Activated T-helper 1 cell treated with anti-CD3 and anti-CD28 coated beads, Interleukin-12 subunit alpha, Interleukin-12 subunit beta, Interleukin-2, Interleukin-4 antibody, amounts not matched to agents 30 ng/mL and 10 ng/mL and 1 ng/mL, durations not matched to agents 14 hours and 24 hours and 36 hours (primary cell): ENCODE measurements around the gene POLE. TPM values are rescaled to one million over a fixed set of nuclear protein-coding genes. Genes with fewer than 3 reads are reported as not detected.
A peak's percentile ranks its signal among the peaks of the same experiment; 100 is the strongest.

Experiments
- DNase-seq: peaks from one replicate; pipeline ENCODE4 v3.0.0; 2021; ENCODE audit warnings: low spot score
- H3K27ac Mint-ChIP-seq: one replicate; pipeline ENCODE4 v1.8.0; 2021; ENCODE audit warnings: mild to moderate bottlenecking, mixed read lengths
- H3K27me3 Mint-ChIP-seq: one replicate; pipeline ENCODE4 v1.8.0; 2022; ENCODE audit warnings: mild to moderate bottlenecking, moderate library complexity, mixed read lengths; ENCODE audit not compliant: insufficient read depth
- H3K36me3 Mint-ChIP-seq: one replicate; pipeline ENCODE4 v1.8.0; 2021; ENCODE audit warnings: low read depth, mixed read lengths
- H3K4me1 Mint-ChIP-seq: one replicate; pipeline ENCODE4 v1.8.0; 2021; ENCODE audit warnings: low read depth, mixed read lengths
- H3K4me3 Mint-ChIP-seq: one replicate; pipeline ENCODE4 v1.8.0; 2021; ENCODE audit warnings: mild to moderate bottlenecking, moderate library complexity, mixed read lengths
- H3K9me3 Mint-ChIP-seq: one replicate; pipeline ENCODE4 v1.8.0; 2021; ENCODE audit warnings: mixed read lengths
- intact Hi-C: fragments of 100-400 bp; cut with micrococcal nuclease; formaldehyde crosslinking; loops from one replicate; pipeline ENCODE4 v1.15.1; 2024
- total RNA-seq: library from RNA; stranded (reverse); gene quantifications from 2 replicates; pipeline ENCODE4 v1.2.3, GENCODE V29; 2022

POLE gene, protein sequence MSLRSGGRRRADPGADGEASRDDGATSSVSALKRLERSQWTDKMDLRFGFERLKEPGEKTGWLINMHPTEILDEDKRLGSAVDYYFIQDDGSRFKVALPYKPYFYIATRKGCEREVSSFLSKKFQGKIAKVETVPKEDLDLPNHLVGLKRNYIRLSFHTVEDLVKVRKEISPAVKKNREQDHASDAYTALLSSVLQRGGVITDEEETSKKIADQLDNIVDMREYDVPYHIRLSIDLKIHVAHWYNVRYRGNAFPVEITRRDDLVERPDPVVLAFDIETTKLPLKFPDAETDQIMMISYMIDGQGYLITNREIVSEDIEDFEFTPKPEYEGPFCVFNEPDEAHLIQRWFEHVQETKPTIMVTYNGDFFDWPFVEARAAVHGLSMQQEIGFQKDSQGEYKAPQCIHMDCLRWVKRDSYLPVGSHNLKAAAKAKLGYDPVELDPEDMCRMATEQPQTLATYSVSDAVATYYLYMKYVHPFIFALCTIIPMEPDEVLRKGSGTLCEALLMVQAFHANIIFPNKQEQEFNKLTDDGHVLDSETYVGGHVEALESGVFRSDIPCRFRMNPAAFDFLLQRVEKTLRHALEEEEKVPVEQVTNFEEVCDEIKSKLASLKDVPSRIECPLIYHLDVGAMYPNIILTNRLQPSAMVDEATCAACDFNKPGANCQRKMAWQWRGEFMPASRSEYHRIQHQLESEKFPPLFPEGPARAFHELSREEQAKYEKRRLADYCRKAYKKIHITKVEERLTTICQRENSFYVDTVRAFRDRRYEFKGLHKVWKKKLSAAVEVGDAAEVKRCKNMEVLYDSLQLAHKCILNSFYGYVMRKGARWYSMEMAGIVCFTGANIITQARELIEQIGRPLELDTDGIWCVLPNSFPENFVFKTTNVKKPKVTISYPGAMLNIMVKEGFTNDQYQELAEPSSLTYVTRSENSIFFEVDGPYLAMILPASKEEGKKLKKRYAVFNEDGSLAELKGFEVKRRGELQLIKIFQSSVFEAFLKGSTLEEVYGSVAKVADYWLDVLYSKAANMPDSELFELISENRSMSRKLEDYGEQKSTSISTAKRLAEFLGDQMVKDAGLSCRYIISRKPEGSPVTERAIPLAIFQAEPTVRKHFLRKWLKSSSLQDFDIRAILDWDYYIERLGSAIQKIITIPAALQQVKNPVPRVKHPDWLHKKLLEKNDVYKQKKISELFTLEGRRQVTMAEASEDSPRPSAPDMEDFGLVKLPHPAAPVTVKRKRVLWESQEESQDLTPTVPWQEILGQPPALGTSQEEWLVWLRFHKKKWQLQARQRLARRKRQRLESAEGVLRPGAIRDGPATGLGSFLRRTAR (N-terminal part only)
- 168 and 170 TPM in 2 replicates for total RNA-seq

DNA sequence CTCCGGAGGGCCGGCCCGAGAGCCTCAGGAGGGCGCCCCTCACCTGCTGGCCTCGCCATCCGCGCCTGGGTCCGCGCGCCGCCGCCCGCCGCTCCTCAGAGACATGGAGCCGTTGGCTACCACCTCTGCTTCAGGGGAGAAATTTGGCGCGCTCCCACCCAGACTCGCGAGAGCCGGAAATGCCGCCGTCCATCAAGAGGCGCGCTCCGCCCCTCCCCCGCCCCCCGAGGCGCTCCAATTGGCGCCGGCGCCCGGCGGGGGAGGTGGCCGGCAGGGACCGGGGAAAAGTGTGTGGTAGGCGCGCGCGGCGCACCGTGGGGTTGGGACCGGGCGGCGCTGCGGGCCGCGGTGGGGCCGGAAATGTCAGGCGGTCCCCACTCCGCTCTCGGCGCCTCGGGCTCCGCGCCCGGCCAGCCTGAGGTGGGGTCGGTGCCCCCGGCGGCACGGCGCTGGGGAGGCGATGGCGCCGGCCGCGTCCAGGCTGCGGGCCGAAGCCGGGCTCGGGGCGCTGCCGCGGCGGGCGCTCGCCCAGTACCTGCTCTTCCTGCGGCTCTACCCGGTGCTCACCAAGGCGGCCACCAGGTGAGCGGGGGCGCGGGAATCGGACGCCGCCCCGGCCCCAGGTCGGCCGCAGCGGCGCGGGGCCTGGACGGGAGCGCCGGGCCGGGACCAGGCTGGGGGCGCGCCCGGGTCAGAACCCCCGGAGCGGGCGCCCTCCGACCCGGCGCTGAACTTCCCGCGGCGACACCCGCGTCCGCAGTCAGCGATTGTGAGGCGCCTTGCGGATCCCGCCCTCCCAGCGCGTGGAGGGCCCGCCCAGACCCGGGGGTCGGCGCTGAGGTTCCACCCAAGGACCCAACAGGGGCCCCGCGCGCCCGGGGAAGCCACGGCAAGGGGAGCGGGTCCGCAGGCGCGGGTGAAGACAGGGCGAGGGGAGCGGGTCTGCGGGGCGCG lies at the start of gene POLE, which contains the start of gene PXMP2:
TSS of gene POLE (minus strand) at position 132 of the 954 bp plus-strand sequence. CDS start at position 105, 27 bp downstream.
TSS of gene PXMP2 (plus strand) at position 377 of the 954 bp plus-strand sequence. CDS start at position 461, 84 bp downstream.
- no peaks in the 10 kb centered on the region for H3K27me3 Mint-ChIP-seq
- peaks cover 8% of the 10 kb centered on the region for H3K36me3 Mint-ChIP-seq
- no peaks in the 10 kb centered on the region for H3K9me3 Mint-ChIP-seq
- H3K4me3 Mint-ChIP-seq: peak within 1 kb of the TSS; percentile 84
- H3K4me1 Mint-ChIP-seq: peaks cover 26% of the 10 kb centered on the region
- intact Hi-C loops: loop anchor here (1.0 to 10.0 kb wide), 8 partner anchors 23 to 735 kb away; partner anchors contain the start of genes ANKLE2, DDX51, GOLGA3 and NOC4L
- peak within 1 kb of the TSS; percentile 80 for H3K27ac Mint-ChIP-seq
- peak; percentile 91 for DNase-seq

DNA sequence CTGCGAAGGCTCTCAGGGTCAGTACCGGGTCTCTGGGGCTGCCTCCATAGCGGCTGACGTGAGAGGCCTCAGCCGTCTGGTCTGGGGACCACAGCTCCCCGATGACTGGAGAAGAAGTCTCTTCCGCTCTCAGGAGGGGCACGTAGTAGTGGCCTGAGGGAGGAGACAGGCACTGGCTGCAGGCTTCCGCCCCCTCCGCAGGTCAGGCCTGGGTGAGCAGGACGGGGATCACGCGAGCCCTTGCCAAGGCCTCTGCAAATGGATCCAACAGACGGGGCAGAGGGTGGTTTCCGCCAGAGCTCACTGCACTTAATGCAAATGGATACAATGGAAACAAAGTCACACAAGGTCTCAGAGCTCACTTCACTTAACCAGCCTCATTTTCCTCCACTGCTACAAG lies 49.8 kb upstream of the POLE start:
- peaks cover 76% of the 10 kb centered on the region for H3K36me3 Mint-ChIP-seq
- DNase-seq: no peak
- no peaks in the 10 kb centered on the region for H3K27me3 Mint-ChIP-seq
- intact Hi-C loops: no loop called here
- H3K4me1 Mint-ChIP-seq: no peaks in the 10 kb centered on the region
- no peaks in the 10 kb centered on the region for H3K9me3 Mint-ChIP-seq
- H3K4me3 Mint-ChIP-seq: no peak overlapping the region
- H3K27ac Mint-ChIP-seq: no peak overlapping the region

DNA sequence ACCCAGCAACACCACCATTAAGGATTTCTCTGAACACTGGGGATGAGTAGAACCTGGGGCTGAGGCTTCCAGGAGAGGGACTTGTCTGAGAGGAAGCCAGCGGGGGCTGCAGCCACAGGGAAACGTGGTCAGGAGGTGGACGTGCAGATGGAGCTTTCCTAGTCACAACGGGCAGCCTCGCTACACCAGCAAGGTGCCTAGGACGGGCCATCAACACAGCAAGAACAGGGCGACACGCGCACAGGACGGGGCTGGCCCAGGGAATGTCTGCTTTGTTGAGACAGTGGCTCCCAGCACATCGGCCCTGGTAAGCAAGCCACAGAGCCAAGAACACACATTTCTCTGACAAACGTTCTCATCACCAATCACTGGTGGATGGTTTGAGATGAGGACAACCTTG lies 49.2 kb upstream of the POLE start:
- no peak overlapping the region for H3K27ac Mint-ChIP-seq
- intact Hi-C loops: no loop called here
- peaks cover 76% of the 10 kb centered on the region for H3K36me3 Mint-ChIP-seq
- peaks cover 4% of the 10 kb centered on the region for H3K9me3 Mint-ChIP-seq
- DNase-seq: no peak
- no peaks in the 10 kb centered on the region for H3K4me1 Mint-ChIP-seq
- no peaks in the 10 kb centered on the region for H3K27me3 Mint-ChIP-seq
- H3K4me3 Mint-ChIP-seq: no peak overlapping the region

DNA sequence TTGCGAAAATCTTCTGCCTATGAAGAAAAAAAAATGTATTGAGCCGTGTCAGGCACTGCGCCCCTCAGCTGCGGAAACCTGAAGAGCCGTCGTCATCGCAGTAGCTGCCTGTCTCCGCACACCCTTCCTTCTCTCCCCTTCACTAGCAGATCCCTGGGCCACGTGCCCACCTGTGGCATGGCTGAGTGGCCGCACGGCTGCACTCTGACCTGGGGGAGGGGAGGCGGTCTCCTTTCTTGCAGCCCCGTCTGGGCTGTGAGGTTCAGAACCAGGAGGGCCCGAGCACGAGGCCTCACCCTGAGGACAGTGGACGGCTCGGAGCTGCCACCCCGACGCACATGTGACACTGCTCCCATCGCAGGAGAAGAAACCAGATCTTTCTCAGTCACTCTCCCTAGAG lies 48.4 kb upstream of the POLE start:
- DNase-seq: no peak
- intact Hi-C loops: no loop called here
- Mint-ChIP-seq H3K4me1 (no peaks in the 10 kb centered on the region), H3K4me3 (no peak overlapping the region), H3K27ac (no peak overlapping the region), H3K36me3 (peaks cover 73% of the 10 kb centered on the region), H3K9me3 (peaks cover 4% of the 10 kb centered on the region), H3K27me3 (no peaks in the 10 kb centered on the region)

DNA sequence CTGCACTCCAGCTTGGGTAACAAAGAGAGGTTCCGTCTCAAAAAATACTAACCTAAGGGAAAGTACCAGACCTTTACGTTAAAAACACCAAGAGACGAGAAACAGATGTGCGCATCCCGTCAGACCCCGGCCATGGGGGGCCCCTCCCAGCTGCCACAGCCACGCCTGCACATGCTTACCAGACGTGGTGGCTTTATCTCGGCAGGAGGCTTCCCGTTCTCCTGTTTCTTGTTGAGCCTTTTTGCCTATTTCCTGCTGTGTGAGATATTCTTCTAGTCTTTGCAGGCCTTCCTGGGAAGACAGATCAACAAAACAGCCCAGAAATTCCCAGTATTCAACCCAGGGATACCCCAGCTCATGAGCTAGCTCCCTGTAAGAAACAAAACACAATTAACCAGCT lies 47.1 kb upstream of the POLE start:
- Mint-ChIP-seq H3K27me3 (no peaks in the 10 kb centered on the region), H3K4me3 (no peak overlapping the region), H3K4me1 (no peaks in the 10 kb centered on the region), H3K9me3 (peaks cover 4% of the 10 kb centered on the region), H3K36me3 (peaks cover 72% of the 10 kb centered on the region), H3K27ac (no peak overlapping the region)
- no peak for DNase-seq
- intact Hi-C loops: no loop called here

DNA sequence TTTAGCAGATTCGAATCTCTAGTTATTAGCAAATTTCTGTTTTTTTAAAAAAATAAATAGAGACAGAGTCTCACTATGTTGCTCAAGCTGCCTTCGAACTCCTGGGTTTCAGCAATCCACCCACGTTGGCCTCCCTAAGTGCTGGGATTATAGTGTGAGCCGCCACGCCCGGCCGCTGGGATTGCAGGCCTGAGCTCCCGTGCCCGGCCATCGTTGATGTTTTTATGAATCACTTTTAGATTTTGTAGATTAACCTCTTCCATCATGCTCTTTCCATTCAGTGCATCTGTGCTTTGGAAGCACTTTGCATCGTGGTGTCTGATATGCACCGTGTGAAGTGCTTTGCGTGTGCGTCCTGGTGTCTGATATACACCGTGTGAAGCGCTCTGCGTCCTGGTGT lies 44.4 kb upstream of the POLE start:
- no peaks in the 10 kb centered on the region for H3K4me1 Mint-ChIP-seq
- H3K36me3 Mint-ChIP-seq: peaks cover 74% of the 10 kb centered on the region
- no peak overlapping the region for H3K27ac Mint-ChIP-seq
- H3K4me3 Mint-ChIP-seq: no peak overlapping the region
- no peak for DNase-seq
- no peaks in the 10 kb centered on the region for H3K27me3 Mint-ChIP-seq
- H3K9me3 Mint-ChIP-seq: peaks cover 4% of the 10 kb centered on the region
- intact Hi-C loops: no loop called here

DNA sequence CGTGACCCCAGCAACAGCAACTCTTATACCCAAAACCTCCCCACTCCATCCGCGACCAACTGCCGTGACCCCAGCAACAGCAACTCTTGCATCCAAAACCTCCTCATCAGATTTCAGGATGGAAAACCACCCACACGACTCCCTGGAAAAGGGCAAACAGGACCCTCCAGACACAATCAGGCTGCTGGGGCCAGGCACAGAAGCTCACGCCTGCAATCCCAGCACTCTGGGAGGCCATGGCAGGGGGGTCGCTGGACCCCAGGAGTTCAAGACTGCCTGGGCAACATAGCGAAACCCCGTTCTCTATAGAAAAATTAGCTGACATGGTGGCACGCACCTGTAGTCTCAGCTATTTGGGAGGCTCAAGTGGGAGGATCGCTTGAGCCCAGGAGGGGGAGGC lies 43.2 kb upstream of the POLE start:
- intact Hi-C loops: no loop called here
- H3K4me3 Mint-ChIP-seq: no peak overlapping the region
- H3K27ac Mint-ChIP-seq: no peak overlapping the region
- H3K9me3 Mint-ChIP-seq: peaks cover 4% of the 10 kb centered on the region
- H3K4me1 Mint-ChIP-seq: no peaks in the 10 kb centered on the region
- no peaks in the 10 kb centered on the region for H3K27me3 Mint-ChIP-seq
- DNase-seq: no peak
- H3K36me3 Mint-ChIP-seq: peaks cover 76% of the 10 kb centered on the region

DNA sequence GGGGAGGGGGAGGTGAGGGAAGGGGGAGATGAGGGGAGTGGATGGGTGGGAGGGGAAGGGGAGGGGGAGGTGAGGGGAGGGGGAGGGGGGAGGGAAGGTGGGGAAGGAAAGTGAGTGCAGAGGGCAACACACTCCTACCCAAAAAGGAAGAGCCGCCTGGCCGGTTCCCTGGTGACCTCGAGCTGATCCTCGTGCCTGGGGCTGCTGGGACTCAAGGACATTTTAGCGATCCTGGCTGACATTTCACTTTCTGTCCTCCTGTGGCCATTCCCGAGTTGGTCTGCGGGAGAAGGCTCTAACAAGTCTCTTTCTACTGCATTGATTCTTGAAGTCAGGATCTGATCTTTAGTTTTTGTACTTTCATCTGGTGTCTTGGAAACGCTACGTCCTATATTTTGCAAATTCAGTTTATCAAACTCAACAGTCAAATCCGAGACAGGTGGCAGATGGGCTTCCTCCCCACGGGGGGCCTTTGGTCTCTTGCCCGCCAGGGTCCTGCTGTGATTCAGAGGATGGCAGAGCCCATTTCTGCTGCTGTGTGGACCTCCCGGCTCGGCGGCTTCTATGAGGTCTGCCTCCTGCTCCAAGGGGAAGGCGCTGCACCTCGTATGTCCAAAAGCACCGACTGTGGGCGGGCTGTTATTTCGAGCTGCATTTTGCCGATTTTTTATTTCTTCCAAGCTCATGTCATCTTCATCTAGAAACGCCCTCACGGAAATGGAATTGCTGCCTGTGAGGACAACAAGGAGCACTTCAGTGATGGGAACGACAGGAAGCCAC lies 42.6 kb upstream of the POLE start:
- H3K4me3 Mint-ChIP-seq: no peak overlapping the region
- intact Hi-C loops: no loop called here
- H3K9me3 Mint-ChIP-seq: peaks cover 4% of the 10 kb centered on the region
- peak overlapping the region; percentile 34 for H3K27ac Mint-ChIP-seq
- H3K36me3 Mint-ChIP-seq: peaks cover 75% of the 10 kb centered on the region
- no peak for DNase-seq
- no peaks in the 10 kb centered on the region for H3K27me3 Mint-ChIP-seq
- H3K4me1 Mint-ChIP-seq: no peaks in the 10 kb centered on the region

DNA sequence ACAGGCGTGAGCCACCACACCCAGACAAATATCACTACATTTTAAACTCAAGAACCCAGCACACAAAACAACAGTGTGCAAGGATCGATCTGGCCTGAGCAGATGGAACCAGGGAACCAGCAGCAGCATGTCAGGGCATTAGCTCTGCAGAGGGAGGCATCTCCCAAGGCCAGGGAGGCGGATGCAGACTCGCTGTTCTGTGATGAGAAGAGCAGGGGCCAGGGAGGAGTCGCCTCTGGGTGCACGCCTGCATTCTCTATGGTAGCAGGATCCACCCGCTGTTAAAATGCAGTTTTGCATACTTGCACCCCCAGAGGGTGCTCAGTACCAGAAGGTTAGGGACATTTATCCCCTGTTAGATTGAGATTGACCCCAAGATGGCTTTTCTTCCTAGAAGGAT lies 41.4 kb upstream of the POLE start:
- Mint-ChIP-seq H3K27me3 (no peaks in the 10 kb centered on the region), H3K27ac (no peak overlapping the region), H3K9me3 (peaks cover 4% of the 10 kb centered on the region), H3K4me3 (no peak overlapping the region), H3K36me3 (peaks cover 73% of the 10 kb centered on the region), H3K4me1 (peaks cover 5% of the 10 kb centered on the region)
- intact Hi-C loops: no loop called here
- DNase-seq: no peak

DNA sequence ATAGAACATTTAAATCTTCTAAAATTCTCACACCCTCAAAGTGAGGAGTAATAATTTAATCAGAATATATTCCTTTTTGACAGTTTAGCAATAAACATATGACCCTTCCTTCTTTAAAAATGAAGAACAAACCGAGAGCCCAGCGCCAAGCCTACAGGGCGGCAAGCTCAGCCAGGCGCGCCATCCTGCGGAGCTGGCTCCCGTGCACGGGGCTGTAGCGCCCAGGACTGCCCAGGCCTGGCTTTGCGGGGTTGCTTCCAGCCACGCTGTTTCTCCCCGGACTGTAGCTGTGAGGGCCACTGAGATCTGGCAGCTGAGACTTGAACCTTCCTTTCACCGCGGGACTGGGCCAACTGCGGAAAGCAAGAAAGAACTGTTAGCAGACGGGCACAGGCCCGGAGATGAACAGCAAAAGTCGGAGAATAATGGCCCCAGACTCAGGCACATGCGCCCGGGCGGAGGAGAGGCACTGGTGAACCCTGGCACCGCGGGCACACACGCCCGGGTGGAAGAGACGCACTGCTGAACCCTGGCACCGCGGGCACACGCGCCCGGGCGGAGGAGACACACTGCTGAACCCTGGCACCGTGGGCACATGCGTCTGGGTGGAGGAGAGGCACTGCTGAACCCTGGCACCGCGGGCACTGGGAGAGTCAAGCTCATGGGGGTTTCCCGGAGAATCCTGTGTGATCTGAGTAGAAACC lies 40.1 kb upstream of the POLE start:
- Mint-ChIP-seq H3K27me3 (no peaks in the 10 kb centered on the region), H3K27ac (no peak overlapping the region), H3K4me1 (peaks cover 5% of the 10 kb centered on the region), H3K36me3 (peaks cover 65% of the 10 kb centered on the region), H3K9me3 (peaks cover 4% of the 10 kb centered on the region), H3K4me3 (no peak overlapping the region)
- intact Hi-C loops: no loop called here
- no peak for DNase-seq

DNA sequence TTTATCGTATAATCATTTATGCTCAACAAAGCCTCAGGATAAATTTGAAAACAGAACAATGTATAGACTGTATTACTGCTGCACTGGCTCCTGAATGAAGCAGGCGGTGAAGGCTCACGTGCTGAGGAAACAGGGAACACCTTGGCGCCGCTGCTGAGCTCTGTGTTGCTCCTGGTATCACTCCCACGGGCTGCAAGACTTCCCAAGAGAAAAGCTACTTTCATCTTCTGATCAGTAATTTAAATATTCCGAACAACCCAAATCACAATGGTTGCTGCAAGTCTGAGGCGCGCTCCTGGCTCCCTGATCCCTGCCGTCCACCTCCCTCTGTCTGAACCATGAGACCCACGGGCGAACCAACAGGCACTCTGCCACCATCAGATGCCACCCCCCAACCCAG lies 39.2 kb upstream of the POLE start:
- Mint-ChIP-seq H3K27ac (no peak overlapping the region), H3K4me1 (peaks cover 5% of the 10 kb centered on the region), H3K27me3 (no peaks in the 10 kb centered on the region), H3K36me3 (peaks cover 59% of the 10 kb centered on the region), H3K4me3 (no peak overlapping the region), H3K9me3 (no peaks in the 10 kb centered on the region)
- no peak for DNase-seq
- intact Hi-C loops: no loop called here
